Ishikawa (cell line): ENCODE results near the gene FEM1C.

Source experiments
- CEBPB ChIP-seq: IDR thresholded peaks from 2 replicates; pipeline ENCODE4 v1.6.1; 2012
- RAD21 ChIP-seq: IDR thresholded peaks from 2 replicates; pipeline ENCODE4 v1.6.1; 2012; ENCODE audit warnings: low read depth
- TCF12 ChIP-seq: IDR thresholded peaks from 2 replicates; pipeline ENCODE4 v1.6.1; 2012; ENCODE audit warnings: low read depth
- TF ChIP-seq, protein P1 (sequence below): IDR thresholded peaks from 2 replicates; pipeline ENCODE4 v1.6.1; 2012; ENCODE audit warnings: low read depth, mild to moderate bottlenecking

DNA sequence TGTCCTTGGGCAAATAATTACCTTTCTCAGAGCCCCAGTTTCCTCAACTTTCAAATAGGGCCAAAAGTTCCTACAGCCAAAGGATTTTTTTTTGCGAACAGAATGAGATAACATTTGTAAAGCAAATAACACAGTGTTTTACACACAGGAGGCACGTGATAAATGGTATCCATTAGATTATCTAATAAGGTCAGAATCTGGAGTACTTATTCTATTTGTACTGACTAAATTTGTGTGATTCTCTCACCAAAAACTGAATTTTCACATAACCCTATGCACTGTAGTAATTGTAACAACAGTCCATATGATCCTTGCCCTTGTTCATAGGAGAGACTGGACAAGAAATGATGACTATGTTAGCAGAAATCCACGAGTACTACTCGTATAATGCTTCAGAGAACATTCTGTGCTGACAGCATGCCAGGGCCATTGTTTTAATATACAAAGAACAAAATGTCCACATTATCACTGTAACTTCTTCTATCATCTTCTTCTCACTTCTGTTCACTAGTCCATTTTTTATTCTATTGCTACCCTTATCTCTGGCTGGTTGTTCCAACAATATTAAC lies 13.9 kb upstream of the FEM1C start:
- TF ChIP-seq TCF12 (no peak), RAD21 (no peak), CEBPB (no peak)
- TF ChIP-seq, protein P1, sequence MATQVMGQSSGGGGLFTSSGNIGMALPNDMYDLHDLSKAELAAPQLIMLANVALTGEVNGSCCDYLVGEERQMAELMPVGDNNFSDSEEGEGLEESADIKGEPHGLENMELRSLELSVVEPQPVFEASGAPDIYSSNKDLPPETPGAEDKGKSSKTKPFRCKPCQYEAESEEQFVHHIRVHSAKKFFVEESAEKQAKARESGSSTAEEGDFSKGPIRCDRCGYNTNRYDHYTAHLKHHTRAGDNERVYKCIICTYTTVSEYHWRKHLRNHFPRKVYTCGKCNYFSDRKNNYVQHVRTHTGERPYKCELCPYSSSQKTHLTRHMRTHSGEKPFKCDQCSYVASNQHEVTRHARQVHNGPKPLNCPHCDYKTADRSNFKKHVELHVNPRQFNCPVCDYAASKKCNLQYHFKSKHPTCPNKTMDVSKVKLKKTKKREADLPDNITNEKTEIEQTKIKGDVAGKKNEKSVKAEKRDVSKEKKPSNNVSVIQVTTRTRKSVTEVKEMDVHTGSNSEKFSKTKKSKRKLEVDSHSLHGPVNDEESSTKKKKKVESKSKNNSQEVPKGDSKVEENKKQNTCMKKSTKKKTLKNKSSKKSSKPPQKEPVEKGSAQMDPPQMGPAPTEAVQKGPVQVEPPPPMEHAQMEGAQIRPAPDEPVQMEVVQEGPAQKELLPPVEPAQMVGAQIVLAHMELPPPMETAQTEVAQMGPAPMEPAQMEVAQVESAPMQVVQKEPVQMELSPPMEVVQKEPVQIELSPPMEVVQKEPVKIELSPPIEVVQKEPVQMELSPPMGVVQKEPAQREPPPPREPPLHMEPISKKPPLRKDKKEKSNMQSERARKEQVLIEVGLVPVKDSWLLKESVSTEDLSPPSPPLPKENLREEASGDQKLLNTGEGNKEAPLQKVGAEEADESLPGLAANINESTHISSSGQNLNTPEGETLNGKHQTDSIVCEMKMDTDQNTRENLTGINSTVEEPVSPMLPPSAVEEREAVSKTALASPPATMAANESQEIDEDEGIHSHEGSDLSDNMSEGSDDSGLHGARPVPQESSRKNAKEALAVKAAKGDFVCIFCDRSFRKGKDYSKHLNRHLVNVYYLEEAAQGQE, result no peak
